HepG2 (cell line): ENCODE data around the gene ETFA. TPM values are rescaled to one million over a fixed set of nuclear protein-coding genes. Genes with fewer than 3 reads are reported as not detected.

Source experiments
- CBX1 ChIP-seq: IDR thresholded peaks from one replicate; pipeline ENCODE4 v1.6.1; 2016; ENCODE audit warnings: antibody characterized with exemption, low read depth
- DNMT3B ChIP-seq: conservative IDR thresholded peaks from 2 replicates; pipeline ENCODE4 v1.6.1; 2016; ENCODE audit warnings: missing biosample characterization, control low read depth
- EEA1 ChIP-seq: sonication (generic); formaldehyde crosslinking; IDR thresholded peaks from 2 replicates; pipeline ENCODE4 v1.5.1; 2020; ENCODE audit warnings: mild to moderate bottlenecking, missing genetic modification reagents, borderline replicate concordance
- GATAD1 ChIP-seq: IDR thresholded peaks from 2 replicates; pipeline ENCODE4 v1.6.1; 2016; ENCODE audit warnings: missing genetic modification reagents, missing compliant biosample characterization
- GMEB1 ChIP-seq: sonication (generic); formaldehyde crosslinking; IDR thresholded peaks from 2 replicates; pipeline ENCODE4 v1.5.1; 2020; ENCODE audit warnings: missing genetic modification reagents, mild to moderate bottlenecking, borderline replicate concordance
- HNRNPLL ChIP-seq: fragments of 200-400 bp; formaldehyde crosslinking; IDR thresholded peaks from 2 replicates; pipeline ENCODE4 v1.6.1; 2017; ENCODE audit warnings: mild to moderate bottlenecking, low read depth, low read length; ENCODE audit not compliant: poor library complexity, severe bottlenecking
- KDM5B ChIP-seq: sonication (generic); formaldehyde crosslinking; IDR thresholded peaks from 2 replicates; pipeline ENCODE4 v1.4.0; 2020; ENCODE audit warnings: missing genetic modification reagents, mild to moderate bottlenecking, borderline replicate concordance
- MBNL3 ChIP-seq: fragments of 250-450 bp; sonication (Bioruptor Pico); conservative IDR thresholded peaks from 2 replicates; pipeline ENCODE4 v1.8.0; 2022; ENCODE audit warnings: mild to moderate bottlenecking, inconsistent platforms
- MTA3 ChIP-seq: sonication (generic); formaldehyde crosslinking; IDR thresholded peaks from 2 replicates; pipeline ENCODE4 v1.4.0; 2020; ENCODE audit warnings: missing genetic modification reagents
- MYC ChIP-seq: sonication (generic); formaldehyde crosslinking; IDR thresholded peaks from 2 replicates; pipeline ENCODE4 v1.9.0; 2021; ENCODE audit warnings: missing genetic modification reagents, borderline replicate concordance
- PHF20 ChIP-seq: sonication (generic); formaldehyde crosslinking; IDR thresholded peaks from 2 replicates; pipeline ENCODE4 v1.5.0; 2020; ENCODE audit warnings: mild to moderate bottlenecking, missing genetic modification reagents
- PHF21A ChIP-seq: sonication (generic); formaldehyde crosslinking; IDR thresholded peaks from 2 replicates; pipeline ENCODE4 v1.5.0; 2020; ENCODE audit warnings: mild to moderate bottlenecking, missing genetic modification reagents
- POGK ChIP-seq: sonication (generic); formaldehyde crosslinking; conservative IDR thresholded peaks from 2 replicates; pipeline ENCODE4 v1.8.0; 2022; ENCODE audit warnings: mild to moderate bottlenecking, moderate library complexity, missing genetic modification reagents
- RCOR2 ChIP-seq: IDR thresholded peaks from 2 replicates; pipeline ENCODE4 v1.6.1; 2016; ENCODE audit warnings: missing biosample characterization, missing genetic modification reagents
- SP140L ChIP-seq: sonication (generic); formaldehyde crosslinking; IDR thresholded peaks from 2 replicates; pipeline ENCODE4 v1.4.0; 2020; ENCODE audit warnings: missing genetic modification reagents, borderline replicate concordance
- SPEN ChIP-seq: sonication (generic); formaldehyde crosslinking; IDR thresholded peaks from 2 replicates; pipeline ENCODE4 v1.5.1; 2020; ENCODE audit warnings: low read depth, mild to moderate bottlenecking, missing genetic modification reagents
- TOPORS ChIP-seq: sonication (generic); formaldehyde crosslinking; IDR thresholded peaks from 2 replicates; pipeline ENCODE4 v1.8.0; 2023; ENCODE audit warnings: mild to moderate bottlenecking, missing genetic modification reagents
- U2AF1 ChIP-seq: fragments of 200-400 bp; formaldehyde crosslinking; optimal IDR thresholded peaks from 2 replicates; pipeline ENCODE3; 2017; ENCODE audit warnings: mild to moderate bottlenecking, low read depth, low read length
- ZBTB39 ChIP-seq: sonication (generic); formaldehyde crosslinking; IDR thresholded peaks from 2 replicates; pipeline ENCODE4 v1.5.0; 2020; ENCODE audit warnings: missing genetic modification reagents
- ZBTB8A ChIP-seq: sonication (generic); formaldehyde crosslinking; IDR thresholded peaks from 2 replicates; pipeline ENCODE4 v1.4.0; 2020; ENCODE audit warnings: mild to moderate bottlenecking, low read depth, missing genetic modification reagents, borderline replicate concordance
- ZFP82 ChIP-seq: sonication (generic); formaldehyde crosslinking; IDR thresholded peaks from 2 replicates; pipeline ENCODE4 v1.5.1; 2020; ENCODE audit warnings: mild to moderate bottlenecking, missing genetic modification reagents, borderline replicate concordance
- ZNF274 ChIP-seq: sonication (generic); formaldehyde crosslinking; IDR thresholded peaks from 2 replicates; pipeline ENCODE4 v1.5.1; 2020; ENCODE audit warnings: mild to moderate bottlenecking, missing genetic modification reagents
- ZNF605 ChIP-seq: sonication (generic); formaldehyde crosslinking; IDR thresholded peaks from 2 replicates; pipeline ENCODE4 v1.8.0; 2022; ENCODE audit warnings: mild to moderate bottlenecking, missing genetic modification reagents
- ZNF709 ChIP-seq: sonication (generic); formaldehyde crosslinking; IDR thresholded peaks from 2 replicates; pipeline ENCODE4 v1.5.0; 2020; ENCODE audit warnings: mild to moderate bottlenecking, missing genetic modification reagents
- ZNF773 ChIP-seq: sonication (generic); formaldehyde crosslinking; IDR thresholded peaks from 2 replicates; pipeline ENCODE4 v1.4.0; 2020; ENCODE audit warnings: missing genetic modification reagents, borderline replicate concordance
- ZNF788 ChIP-seq: sonication (generic); formaldehyde crosslinking; IDR thresholded peaks from 2 replicates; pipeline ENCODE4 v1.5.0; 2020; ENCODE audit warnings: mild to moderate bottlenecking, missing genetic modification reagents, borderline replicate concordance
- polyA plus RNA-seq, 8 experiments: library from polyadenylated mRNA; depleted of rRNA in 3 of 8; stranded (reverse) in 7 of 8; unstranded in 1 of 8; fragments of >200 nt; fragmentation: Illumina TruSeq in 4 of 8; extraction: Trizol in 4 of 8; gene quantifications; 2 replicates each; pipeline versions ENCODE4 v1.2.1 to v1.2.3, GENCODE V29; 2011 to 2016; ENCODE audit warnings: low read depth in 4 of 8, missing spikeins in 1 of 8, mixed read lengths in 1 of 8; ENCODE audit not compliant: insufficient read depth in 1 of 8
- total RNA-seq, 5 experiments: library from RNA; depleted of rRNA; stranded (reverse); fragments of >200 nt; fragmentation: Illumina TruSeq; extraction: Trizol; gene quantifications; 2 replicates each; pipeline ENCODE4 v1.2.3, GENCODE V29; 2016; ENCODE audit warnings: low read depth in 1 of 5

ETFA gene
- total and polyA plus RNA-seq, 2 of the 13 experiments (the other 11 are each of a cell fraction or from before 2014, with no cell fraction given), result 291 to 396 TPM

GRCh38 chr15:76336254-76337058 is 25.2 kb upstream of the ETFA start, which contains the start of gene ISL2 (continued):
- TF ChIP-seq SPEN (peak; percentile 82), ZBTB39 (CRISPR knock-in tag) (no peak), U2AF1 (no peak), ZNF788 (peak; percentile 54; the same call in 1 of the 2 replicates), KDM5B (CRISPR knock-in tag) (0 out of 2 replicates have a peak, but pooled peaks have one; percentile 23), ZNF605 (CRISPR knock-in tag) (no peak), ZNF274 (CRISPR knock-in tag) (no peak), ZNF773 (CRISPR knock-in tag) (no peak), ZFP82 (CRISPR knock-in tag) (no peak), GATAD1 (CRISPR knock-in tag) (peak; percentile 72), TOPORS (CRISPR knock-in tag) (no peak), PHF21A (CRISPR knock-in tag) (peak; percentile 88), MBNL3 (no peak), POGK (peak; percentile 81), ZBTB8A (CRISPR knock-in tag) (no peak), SP140L (CRISPR knock-in tag) (no peak), HNRNPLL (peak; percentile 87), ZNF709 (no peak), MYC (CRISPR knock-in tag) (peak; percentile 75; the same call in 1 of the 2 replicates), PHF20 (CRISPR knock-in tag) (no peak), EEA1 (CRISPR knock-in tag) (no peak; the same call in 1 of the 2 replicates), RCOR2 (no peak), MTA3 (CRISPR knock-in tag) (no peak), GMEB1 (CRISPR knock-in tag) (peak; percentile 96), CBX1 (peak; percentile 58), DNMT3B (CRISPR knock-in tag) (no peak)
